D341Med (cell line): ENCODE data around the gene SLC22A31.
"Not testable (repeated sequence)": the region's sequence is repeated elsewhere in the genome, so short reads cannot be mapped to it uniquely, and the experiment has no call there.

ENCODE experiments used
- DNase-seq: peaks from one replicate; pipeline ENCODE4 v3.0.0; 2012; ENCODE audit warnings: low spot score

The SLC22A31 gene

GRCh38 chr16:89192956-89193575 is 7.3 kb downstream of the SLC22A31 start:
- DNase-seq, result no peak

GRCh38 chr16:89192186-89192955 is 8.0 kb downstream of the SLC22A31 start:
- DNase-seq, result not testable (repeated sequence)

GRCh38 chr16:89191901-89192185 is 8.5 kb downstream of the SLC22A31 start:
- DNase-seq, result no peak

GRCh38 chr16:89191033-89191900 is 9.1 kb downstream of the SLC22A31 start:
- DNase-seq, result no peak

- no peak for DNase-seq
Observed at GRCh38 chr16:89190150-89190958, 10.0 kb downstream of the SLC22A31 start.

GRCh38 chr16:89189358-89190025 is 10.8 kb downstream of the SLC22A31 start:
- no peak for DNase-seq

GRCh38 chr16:89188471-89189357 is 11.6 kb downstream of the SLC22A31 start:
- not testable (repeated sequence) for DNase-seq

GRCh38 chr16:89187770-89188392 is 12.5 kb downstream of the SLC22A31 start:
- DNase-seq, result no peak

- no peak for DNase-seq
Observed at GRCh38 chr16:89187032-89187769, 13.1 kb downstream of the SLC22A31 start.

- not testable (repeated sequence) for DNase-seq
Observed at GRCh38 chr16:89186593-89187031, 13.7 kb downstream of the SLC22A31 start.

GRCh38 chr16:89185887-89186592 is 14.3 kb downstream of the SLC22A31 start:
- DNase-seq, result not testable (repeated sequence)

GRCh38 chr16:89184933-89185794 is 15.2 kb downstream of the SLC22A31 start:
- peak; percentile 64 for DNase-seq

GRCh38 chr16:89184677-89184932 is 15.7 kb downstream of the SLC22A31 start:
- DNase-seq, result no peak

- DNase-seq, result no peak
Observed at GRCh38 chr16:89183975-89184676, 16.2 kb downstream of the SLC22A31 start.

GRCh38 chr16:89183463-89183862 is 16.9 kb downstream of the SLC22A31 start:
- no peak for DNase-seq

GRCh38 chr16:89179656-89180315 is 20.6 kb downstream of the SLC22A31 start:
- no peak for DNase-seq

- DNase-seq, result no peak
Observed at GRCh38 chr16:89179148-89179484, 21.2 kb downstream of the SLC22A31 start.
